Stomach (tissue), 9 donors: ENCODE data around the gene ITSN2. TPM values are rescaled to one million over a fixed set of nuclear protein-coding genes. Genes with fewer than 3 reads are reported as not detected.

Experiments
- DNase-seq, 2 donors: peaks; one replicate each; pipeline versions ENCODE4 v3.0.0 to v3.0.0-alpha.2; 2013 to 2019
- H3K27ac ChIP-seq, 5 donors: fragments of 200-600 bp in 4 of 5; sonication (generic) in 4 of 5; one replicate each; pipeline ENCODE4 v1.5.1; 2013 to 2019; ENCODE audit warnings: mild to moderate bottlenecking in 1 of 5, moderate library complexity in 1 of 5
- H3K27me3 ChIP-seq, 3 donors: fragments of 200-600 bp; sonication (generic); one replicate each; pipeline ENCODE4 v1.5.1; 2017 to 2019; ENCODE audit warnings: mixed run types in 1 of 3
- H3K36me3 ChIP-seq, 4 donors: fragments of 200-600 bp; sonication (generic); 1 replicate in 3 of 4; 2 replicates in 1 of 4; pipeline ENCODE4 v1.5.1; 2016 to 2019
- H3K4me1 ChIP-seq, 4 donors: fragments of 200-600 bp; sonication (generic); one replicate each; pipeline ENCODE4 v1.5.1; 2016 to 2019
- H3K4me3 ChIP-seq, 4 donors: fragments of 200-600 bp; sonication (generic) in 3 of 4; one replicate each; pipeline ENCODE4 v1.5.1; 2016 to 2019; ENCODE audit warnings: mild to moderate bottlenecking in 1 of 4
- H3K9me3 ChIP-seq, 4 donors: fragments of 200-600 bp; sonication (generic); one replicate each; pipeline ENCODE4 v1.5.1; 2016 to 2019
- CTCF ChIP-seq, 7 experiments: fragments of 450-650 bp in 4 of 7; fragments of 200-600 bp in 3 of 7; sonication (generic) in 3 of 7; IDR thresholded peaks; one replicate each; pipeline ENCODE4 v1.5.1; 2016 to 2019; ENCODE audit warnings: antibody characterized with exemption in 7 of 7, control low read depth in 2 of 7, mild to moderate bottlenecking in 1 of 7
- EP300 ChIP-seq: sonication (generic); formaldehyde crosslinking; IDR thresholded peaks from one replicate; pipeline ENCODE4 v1.6.1; 2017; ENCODE audit warnings: antibody characterized with exemption
- POLR2A ChIP-seq, 4 donors: fragments of 450-650 bp; IDR thresholded peaks; one replicate each; pipeline ENCODE4 v1.6.1; 2016; ENCODE audit warnings: antibody characterized with exemption in 4 of 4, control low read depth in 2 of 4, mild to moderate bottlenecking in 1 of 4, moderate library complexity in 1 of 4
- POLR2AphosphoS5 ChIP-seq, 3 donors: sonication (generic); formaldehyde crosslinking; IDR thresholded peaks; one replicate each; pipeline ENCODE4 v1.6.1; 2016; ENCODE audit warnings: antibody characterized with exemption in 3 of 3
- WGBS, 5 donors: extraction: QIAGEN DNeasy Blood & Tissue Kit in 3 of 5; methylation state at CpG; one replicate each; pipeline versions ENCODE4 v1.1.5 to v1.1.7; 2013 to 2018; 5-methylcytosine and 5-hydroxymethylcytosine counted together
- intact Hi-C: fragments of 100-400 bp; cut with DNase I; formaldehyde crosslinking; loops from one replicate; pipeline ENCODE4 v1.15.1; 2023; ENCODE audit warnings: low total_unique reads
- polyA plus RNA-seq, 3 donors: library from polyadenylated mRNA; stranded (reverse); fragments of 200-250 nt; gene quantifications; one replicate each; pipeline ENCODE4 v1.2.3, GENCODE V29; 2013
- total RNA-seq, 5 donors: library from RNA; depleted of rRNA; stranded (reverse); fragments of >200 nt; gene quantifications; one replicate each; pipeline versions ENCODE4 v1.1.0 to v1.2.3, GENCODE V29; 2014 to 2016
- donor health status: healthy with polysubstance abuse.
- donor health status: Bipolar disorder and iron deficiency.
- donor health status: healthy.

The ITSN2 gene
- total and polyA plus RNA-seq, 8 donors, result 14.6 to 216 (median 44.9) TPM

GRCh38 chr2:24276349-24276899, 83.9 kb downstream of the ITSN2 start:
- H3K27ac ChIP-seq, result peak overlapping the region in 2 of 5 donors; percentile 14 to 26
- no peak overlapping the region for H3K4me3 ChIP-seq
- no peaks in the 10 kb centered on the region for H3K27me3 ChIP-seq
- intact Hi-C loops, result no loop called here
- no peak for DNase-seq
- H3K4me1 ChIP-seq, result peaks cover 8 to 15% (median 11%) of the 10 kb centered on the region in 4 donors
- H3K36me3 ChIP-seq, result peaks cover 8 to 59% (median 51%) of the 10 kb centered on the region in 4 donors
- no peaks in the 10 kb centered on the region for H3K9me3 ChIP-seq
- 33 to 48% (median 37%) methylated on average over 4 of the region's 4 CpGs for WGBS, 5 donors
- TF ChIP-seq EP300 (no peak), CTCF (IDR thresholded peaks at IDR 0.05) (no peak), POLR2AphosphoS5 (IDR thresholded peaks at IDR 0.05) (peak in 1 of 3 donors; percentile 13)

- intact Hi-C loops, result no loop called here
- Histone ChIP-seq H3K4me3 (no peak overlapping the region), H3K27me3 (no peaks in the 10 kb centered on the region), H3K9me3 (no peaks in the 10 kb centered on the region), H3K4me1 (peaks cover 8 to 15% (median 11%) of the 10 kb centered on the region in 4 donors), H3K27ac (no peak overlapping the region), H3K36me3 (peaks cover 13 to 69% (median 60%) of the 10 kb centered on the region in 4 donors)
- DNase-seq, result no peak
- TF ChIP-seq EP300 (no peak), POLR2A (IDR thresholded peaks at IDR 0.05) (no peak), POLR2AphosphoS5 (IDR thresholded peaks at IDR 0.05) (no peak), CTCF (IDR thresholded peaks at IDR 0.05) (no peak)
These were observed 85.5 kb downstream of the ITSN2 start for GRCh38 chr2:24274809-24275208.

- no peak overlapping the region for H3K27ac ChIP-seq
- peaks cover 8 to 15% (median 11%) of the 10 kb centered on the region in 4 donors for H3K4me1 ChIP-seq
- H3K4me3 ChIP-seq, result no peak overlapping the region
- H3K36me3 ChIP-seq, result peaks cover 21 to 76% (median 70%) of the 10 kb centered on the region in 4 donors
- no peak for DNase-seq
- intact Hi-C loops, result no loop called here
- no peaks in the 10 kb centered on the region for H3K9me3 ChIP-seq
- WGBS, 5 donors, result 85 to 96% (median 90%) methylated on average over 2 of the region's 2 CpGs
- TF ChIP-seq CTCF (IDR thresholded peaks at IDR 0.05) (no peak), POLR2AphosphoS5 (IDR thresholded peaks at IDR 0.05) (no peak), POLR2A (IDR thresholded peaks at IDR 0.05) (no peak), EP300 (no peak)
- H3K27me3 ChIP-seq, result no peaks in the 10 kb centered on the region
These were observed 86.7 kb downstream of the ITSN2 start for GRCh38 chr2:24273598-24273997.

GRCh38 chr2:24272907-24273306, 87.4 kb downstream of the ITSN2 start:
- no peak overlapping the region for H3K4me3 ChIP-seq
- TF ChIP-seq EP300 (no peak), CTCF (IDR thresholded peaks at IDR 0.05) (no peak), POLR2AphosphoS5 (IDR thresholded peaks at IDR 0.05) (no peak), POLR2A (IDR thresholded peaks at IDR 0.05) (no peak)
- no peaks in the 10 kb centered on the region for H3K9me3 ChIP-seq
- peaks cover 19 to 79% (median 74%) of the 10 kb centered on the region in 4 donors for H3K36me3 ChIP-seq
- DNase-seq, result no peak
- H3K4me1 ChIP-seq, result peaks cover 8 to 14% (median 10%) of the 10 kb centered on the region in 4 donors
- intact Hi-C loops, result no loop called here
- no peaks in the 10 kb centered on the region for H3K27me3 ChIP-seq
- 94 to 98% (median 95%) methylated on average over 2 of the region's 2 CpGs for WGBS, 5 donors
- no peak overlapping the region for H3K27ac ChIP-seq
